ENCODE measurements around the gene ACYP2.

DNA sequence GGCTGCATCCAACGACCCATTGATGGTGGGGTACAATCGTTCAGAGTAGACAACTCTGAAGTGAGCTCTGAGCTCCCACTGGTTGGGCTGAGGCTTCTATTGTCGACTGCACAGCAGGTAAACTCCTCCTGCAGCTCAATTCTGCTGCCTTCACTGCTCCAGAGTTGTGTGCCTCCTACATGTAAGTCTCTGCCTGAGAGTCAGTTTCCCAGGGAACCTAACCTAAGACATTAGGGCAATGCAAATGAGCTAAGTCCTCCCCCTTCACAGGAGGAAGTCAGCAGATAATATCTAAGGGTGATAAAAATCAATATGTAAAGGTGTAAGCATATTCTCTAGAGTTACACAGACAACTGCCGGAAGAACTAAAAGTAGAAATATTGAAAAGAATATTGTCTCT lies 22.5 kb upstream of the ACYP2 start:
- TF ChIP-seq, protein P1, sequence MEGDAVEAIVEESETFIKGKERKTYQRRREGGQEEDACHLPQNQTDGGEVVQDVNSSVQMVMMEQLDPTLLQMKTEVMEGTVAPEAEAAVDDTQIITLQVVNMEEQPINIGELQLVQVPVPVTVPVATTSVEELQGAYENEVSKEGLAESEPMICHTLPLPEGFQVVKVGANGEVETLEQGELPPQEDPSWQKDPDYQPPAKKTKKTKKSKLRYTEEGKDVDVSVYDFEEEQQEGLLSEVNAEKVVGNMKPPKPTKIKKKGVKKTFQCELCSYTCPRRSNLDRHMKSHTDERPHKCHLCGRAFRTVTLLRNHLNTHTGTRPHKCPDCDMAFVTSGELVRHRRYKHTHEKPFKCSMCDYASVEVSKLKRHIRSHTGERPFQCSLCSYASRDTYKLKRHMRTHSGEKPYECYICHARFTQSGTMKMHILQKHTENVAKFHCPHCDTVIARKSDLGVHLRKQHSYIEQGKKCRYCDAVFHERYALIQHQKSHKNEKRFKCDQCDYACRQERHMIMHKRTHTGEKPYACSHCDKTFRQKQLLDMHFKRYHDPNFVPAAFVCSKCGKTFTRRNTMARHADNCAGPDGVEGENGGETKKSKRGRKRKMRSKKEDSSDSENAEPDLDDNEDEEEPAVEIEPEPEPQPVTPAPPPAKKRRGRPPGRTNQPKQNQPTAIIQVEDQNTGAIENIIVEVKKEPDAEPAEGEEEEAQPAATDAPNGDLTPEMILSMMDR (IDR thresholded peaks at IDR 0.05), result no peak
- no peak for TF ChIP-seq POLR2A (IDR thresholded peaks at IDR 0.05)

Data from esophagus squamous epithelium (tissue), 4 donors.